A549 (cell line): ENCODE measurements around the gene PRRT4.

Source experiments
- CHD2 ChIP-seq: fragments of 150-350 bp; IDR thresholded peaks from 2 replicates; pipeline ENCODE4 v1.6.1; 2014; ENCODE audit warnings: low read length; ENCODE audit not compliant: partially characterized antibody
- CTCF ChIP-seq: fragments of >200 bp; sonication (Bioruptor Twin); formaldehyde crosslinking; IDR thresholded peaks from 3 replicates; pipeline ENCODE4 v1.5.1; 2016
- ELK1 ChIP-seq: fragments of 150-350 bp; IDR thresholded peaks from 2 replicates; pipeline ENCODE4 v1.6.1; 2014; ENCODE audit warnings: low read depth, mild to moderate bottlenecking, low read length
- EP300 ChIP-seq, 2 experiments: fragments of >200 bp; sonication (Bioruptor Twin); formaldehyde crosslinking; IDR thresholded peaks; 2 replicates in 1 of 2; 3 replicates in 1 of 2; pipeline ENCODE4 v1.6.1; 2016 to 2017
- HDAC2 ChIP-seq: fragments of 200-600 bp; sonication (generic); IDR thresholded peaks from 2 replicates; pipeline ENCODE4 v1.6.1; 2016
- JUN ChIP-seq, 2 experiments: fragments of >200 bp; sonication (Bioruptor Twin); formaldehyde crosslinking; IDR thresholded peaks; 2 replicates in 1 of 2; 3 replicates in 1 of 2; pipeline ENCODE4 v1.6.1; 2016 to 2017
- KDM1A ChIP-seq: fragments of 200-600 bp; sonication (generic); IDR thresholded peaks from 2 replicates; pipeline ENCODE4 v1.6.1; 2016; ENCODE audit warnings: low read depth, mild to moderate bottlenecking
- MAZ ChIP-seq: fragments of 150-350 bp; IDR thresholded peaks from 2 replicates; pipeline ENCODE4 v1.6.1; 2014; ENCODE audit warnings: antibody characterized with exemption, low read depth, low read length, borderline replicate concordance
- MYC ChIP-seq: IDR thresholded peaks from 2 replicates; pipeline ENCODE4 v1.6.1; 2012; ENCODE audit warnings: mild to moderate bottlenecking, inconsistent platforms, low read length, improper control_type of control experiment, borderline replicate concordance
- PHF8 ChIP-seq: fragments of 200-600 bp; sonication (generic); IDR thresholded peaks from 2 replicates; pipeline ENCODE4 v1.6.1; 2016; ENCODE audit warnings: low read depth, mild to moderate bottlenecking, antibody characterized with exemption, moderate library complexity, borderline replicate concordance
- POLR2A ChIP-seq: IDR thresholded peaks from 2 replicates; pipeline ENCODE4 v1.6.1; 2012; ENCODE audit warnings: mild to moderate bottlenecking, low read length
- RAD21 ChIP-seq, 2 experiments: fragments of >200 bp in 1 of 2; sonication (Bioruptor Twin) in 1 of 2; formaldehyde crosslinking in 1 of 2; IDR thresholded peaks in 1 of 2; conservative IDR thresholded peaks in 1 of 2; 2 replicates in 1 of 2; 3 replicates in 1 of 2; pipeline ENCODE4 v1.6.1; 2012 to 2018; ENCODE audit warnings: inconsistent platforms in 1 of 2
- REST ChIP-seq: fragments of 200-600 bp; sonication (generic); IDR thresholded peaks from 2 replicates; pipeline ENCODE4 v1.6.1; 2016; ENCODE audit warnings: antibody characterized with exemption, mild to moderate bottlenecking, moderate library complexity
- ZC3H11A ChIP-seq: fragments of 450-650 bp; IDR thresholded peaks from 2 replicates; pipeline ENCODE4 v1.6.1; 2014; ENCODE audit warnings: antibody characterized with exemption, mild to moderate bottlenecking

GRCh38 chr7:128310499-128310898, 51.0 kb downstream of the PRRT4 start:
- TF ChIP-seq ZC3H11A (no peak), RAD21 (conservative IDR thresholded peaks at IDR 0.05 in 1 of 2, IDR thresholded peaks at IDR 0.05 in 1 of 2) (no peak), CTCF (no peak), MYC (no peak), CHD2 (no peak), KDM1A (no peak), EP300 (IDR thresholded peaks at IDR 0.05) (no peak), POLR2A (no peak), MAZ (no peak), JUN (IDR thresholded peaks at IDR 0.05) (no peak), PHF8 (no peak), ELK1 (no peak), REST (no peak), HDAC2 (no peak)
